GM21786 (cell line): Measurements from ENCODE around the gene PLEKHA6.

Experiments
- ATAC-seq: cut with Tn5 transposase; IDR thresholded peaks from one replicate; pipeline ENCODE4 v1.9.1; 2021; ENCODE audit not compliant: unreplicated experiment

Gene PLEKHA6

GRCh38 chr1:204288021-204288588 is 71.6 kb downstream of the PLEKHA6 start:
- no peak for ATAC-seq

GRCh38 chr1:204287466-204287891 is 72.2 kb downstream of the PLEKHA6 start:
- ATAC-seq, result no peak

- ATAC-seq, result no peak
These were observed 72.8 kb downstream of the PLEKHA6 start for GRCh38 chr1:204286831-204287421.

- no peak for ATAC-seq
These were observed 73.4 kb downstream of the PLEKHA6 start for GRCh38 chr1:204286315-204286714.

- ATAC-seq, result no peak
These were observed 74.1 kb downstream of the PLEKHA6 start for GRCh38 chr1:204285436-204286305.

GRCh38 chr1:204284929-204285328 is 74.8 kb downstream of the PLEKHA6 start:
- no peak for ATAC-seq

- no peak for ATAC-seq
These were observed 75.7 kb downstream of the PLEKHA6 start for GRCh38 chr1:204283711-204284651.

- no peak for ATAC-seq
These were observed 76.9 kb downstream of the PLEKHA6 start for GRCh38 chr1:204282761-204283221.

GRCh38 chr1:204280099-204280961 is 79.4 kb downstream of the PLEKHA6 start:
- no peak for ATAC-seq

GRCh38 chr1:204278958-204279357 is 80.8 kb downstream of the PLEKHA6 start:
- no peak for ATAC-seq

GRCh38 chr1:204278251-204278650 is 81.5 kb downstream of the PLEKHA6 start:
- no peak for ATAC-seq

- no peak for ATAC-seq
These were observed 82.0 kb downstream of the PLEKHA6 start for GRCh38 chr1:204277563-204278219.

GRCh38 chr1:204275695-204276370 is 83.9 kb downstream of the PLEKHA6 start:
- no peak for ATAC-seq

- ATAC-seq, result no peak
These were observed 85.3 kb downstream of the PLEKHA6 start for GRCh38 chr1:204274446-204274845.

GRCh38 chr1:204272505-204272904 is 87.2 kb downstream of the PLEKHA6 start:
- no peak for ATAC-seq

- no peak for ATAC-seq
These were observed 87.8 kb downstream of the PLEKHA6 start for GRCh38 chr1:204271970-204272369.

GRCh38 chr1:204268101-204268500 is 91.6 kb downstream of the PLEKHA6 start:
- no peak for ATAC-seq

- no peak for ATAC-seq
These were observed 92.5 kb downstream of the PLEKHA6 start for GRCh38 chr1:204267191-204267601.

GRCh38 chr1:204266504-204267034 is 93.2 kb downstream of the PLEKHA6 start:
- ATAC-seq, result no peak
